ENCODE measurements around the gene IQCH. TPM values are rescaled to one million over a fixed set of nuclear protein-coding genes. Genes with fewer than 3 reads are reported as not detected.

Gene IQCH
- total and polyA plus RNA-seq, 8 donors: 0.49 to 1.6 (median 1.2) TPM

DNA sequence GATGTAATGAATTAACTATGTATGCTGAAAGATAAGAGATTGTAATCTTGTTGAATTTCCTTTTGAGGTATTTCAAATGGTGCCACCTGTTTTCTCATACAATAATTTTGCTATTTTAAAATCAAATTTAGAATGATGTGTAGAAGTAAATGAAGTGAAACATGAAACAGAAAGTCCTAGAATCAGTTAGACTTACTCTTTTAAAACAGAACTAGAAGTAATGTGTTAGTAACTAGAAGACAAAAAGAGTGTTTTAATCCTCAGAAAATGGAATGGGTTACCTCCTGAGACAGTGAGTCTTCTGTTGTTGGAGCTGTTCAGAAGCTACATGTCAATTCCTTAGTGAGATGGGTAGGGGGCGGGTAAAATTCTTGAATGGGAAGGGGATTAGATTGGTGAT, 279.8 kb downstream of the IQCH start:
- ATAC-seq (no peak), FAIRE-seq (no peak)
- TF ChIP-seq, protein P1, sequence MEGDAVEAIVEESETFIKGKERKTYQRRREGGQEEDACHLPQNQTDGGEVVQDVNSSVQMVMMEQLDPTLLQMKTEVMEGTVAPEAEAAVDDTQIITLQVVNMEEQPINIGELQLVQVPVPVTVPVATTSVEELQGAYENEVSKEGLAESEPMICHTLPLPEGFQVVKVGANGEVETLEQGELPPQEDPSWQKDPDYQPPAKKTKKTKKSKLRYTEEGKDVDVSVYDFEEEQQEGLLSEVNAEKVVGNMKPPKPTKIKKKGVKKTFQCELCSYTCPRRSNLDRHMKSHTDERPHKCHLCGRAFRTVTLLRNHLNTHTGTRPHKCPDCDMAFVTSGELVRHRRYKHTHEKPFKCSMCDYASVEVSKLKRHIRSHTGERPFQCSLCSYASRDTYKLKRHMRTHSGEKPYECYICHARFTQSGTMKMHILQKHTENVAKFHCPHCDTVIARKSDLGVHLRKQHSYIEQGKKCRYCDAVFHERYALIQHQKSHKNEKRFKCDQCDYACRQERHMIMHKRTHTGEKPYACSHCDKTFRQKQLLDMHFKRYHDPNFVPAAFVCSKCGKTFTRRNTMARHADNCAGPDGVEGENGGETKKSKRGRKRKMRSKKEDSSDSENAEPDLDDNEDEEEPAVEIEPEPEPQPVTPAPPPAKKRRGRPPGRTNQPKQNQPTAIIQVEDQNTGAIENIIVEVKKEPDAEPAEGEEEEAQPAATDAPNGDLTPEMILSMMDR (IDR thresholded peaks at IDR 0.05): no peak

DNA sequence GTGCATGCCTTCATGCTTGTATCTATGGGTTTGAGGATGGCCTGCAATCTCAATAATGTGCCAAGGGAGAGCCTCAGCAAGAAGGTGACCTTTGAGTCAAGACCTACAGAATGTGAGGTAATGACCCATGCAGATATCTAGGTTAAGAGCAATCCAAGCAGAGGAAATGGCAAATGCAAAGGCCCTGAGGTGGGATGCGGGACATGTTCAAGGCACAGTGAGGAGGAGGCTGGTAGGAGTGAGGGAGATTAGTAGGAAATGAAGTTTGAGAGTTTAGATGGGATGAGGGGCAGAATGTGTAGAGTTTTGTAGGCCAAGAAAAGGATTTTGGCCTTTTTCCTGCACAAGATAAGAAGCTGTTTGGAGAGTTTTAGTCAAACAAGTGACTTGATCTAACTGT, 283.2 kb downstream of the IQCH start:
- FAIRE-seq (no peak), DNase-seq (no peak), ATAC-seq (no peak)
- no peak overlapping the region for H3K4me3 ChIP-seq
- H3K27ac ChIP-seq: no peak overlapping the region
- H3K9me3 ChIP-seq: no peaks in the 10 kb centered on the region
- WGBS, 2 donors: 96 to 98% methylated on average over 1 of the region's 1 CpG
- TF ChIP-seq, protein P1 (IDR thresholded peaks at IDR 0.05): no peak
- intact Hi-C loops (cut with DNase I): no loop called here
- peaks cover 0 to 5% (median 4%) of the 10 kb centered on the region in 3 donors for H3K4me1 ChIP-seq
- no peaks in the 10 kb centered on the region for H3K27me3 ChIP-seq
- no peaks in the 10 kb centered on the region for H3K36me3 ChIP-seq

More for the DNA sequence above, 279.8 kb downstream of the IQCH start:
- Histone ChIP-seq H3K4me1 (no peaks in the 10 kb centered on the region), H3K9me3 (no peaks in the 10 kb centered on the region), H3K36me3 (no peaks in the 10 kb centered on the region), H3K4me3 (no peak overlapping the region), H3K27me3 (no peaks in the 10 kb centered on the region), H3K27ac (no peak overlapping the region)
- WGBS, 2 donors: 85 to 86% methylated on average over 1 of the region's 1 CpG
- no peak for DNase-seq
- intact Hi-C loops (cut with DNase I): no loop called here

DNA sequence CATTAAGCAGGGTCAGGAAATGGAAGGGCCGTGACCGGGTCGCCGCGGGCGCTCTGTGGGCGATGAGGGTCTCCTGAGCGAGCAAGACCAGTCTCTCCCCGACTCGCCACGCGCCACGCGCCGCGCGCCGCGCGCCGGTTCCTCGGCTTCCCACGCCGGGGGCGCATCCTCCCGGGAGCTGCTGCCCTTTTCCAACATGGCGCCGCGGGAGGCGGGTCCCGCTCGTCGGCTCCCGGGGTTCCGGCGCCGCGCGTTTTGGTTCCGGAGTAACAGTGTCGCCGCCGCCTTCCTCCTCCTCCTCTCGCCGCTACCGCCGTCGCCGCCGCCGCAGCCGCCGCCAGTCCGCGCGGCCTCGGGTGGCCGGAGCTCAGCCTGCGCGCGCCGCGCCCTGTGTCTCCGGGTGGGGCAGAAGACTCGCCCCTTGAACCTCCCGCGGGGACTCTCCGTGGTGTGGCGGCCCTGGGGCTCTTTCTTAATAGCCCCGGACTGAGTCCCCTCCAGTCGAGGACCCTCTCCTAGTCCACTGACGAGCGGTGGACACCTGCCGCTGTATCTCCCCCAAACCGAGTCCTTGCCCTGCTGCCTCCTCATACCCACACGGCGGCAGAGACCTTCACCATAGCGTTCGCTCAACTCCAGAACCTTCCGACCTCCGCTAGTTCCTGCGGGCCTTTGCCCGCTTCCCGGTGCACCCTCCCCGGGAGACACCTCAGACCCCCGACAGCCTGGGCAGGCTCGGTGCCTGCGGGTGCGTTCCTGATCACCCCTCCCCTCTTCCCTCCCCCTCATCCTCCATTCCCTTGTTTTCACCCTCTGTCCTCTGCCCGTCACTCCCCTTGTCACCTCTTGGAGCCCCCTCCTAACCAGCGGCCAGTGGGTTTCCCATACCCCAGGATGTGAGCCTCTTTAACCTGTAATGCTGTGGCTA, 288.1 kb downstream of the IQCH start, which contains the start of gene MAP2K5:
Gene MAP2K5, plus strand, starts transcription at position 284 of the 928 bp plus-strand sequence. Its CDS starts 633 bp downstream, at position 917.
- intact Hi-C loops (cut with DNase I): no loop called here
- peaks cover 4 to 6% (median 5%) of the 10 kb centered on the region in 3 donors for H3K4me1 ChIP-seq
- no peaks in the 10 kb centered on the region for H3K9me3 ChIP-seq
- H3K36me3 ChIP-seq: no peaks in the 10 kb centered on the region
- H3K4me3 ChIP-seq: peak within 1 kb of the TSS; percentile 80 to 89 (median 87)
- H3K27ac ChIP-seq: peak within 1 kb of the TSS; percentile 69 to 88 (median 82)
- FAIRE-seq (no peak), DNase-seq (peak; percentile 78 to 95 (median 84)), ATAC-seq (peak; percentile 94 to 97 (median 94))
- H3K27me3 ChIP-seq: no peaks in the 10 kb centered on the region
- TF ChIP-seq, protein P1 (IDR thresholded peaks at IDR 0.05): no peak
- 0% methylated on average over 66 to 91 of the region's 91 CpGs for WGBS, 2 donors

DNA sequence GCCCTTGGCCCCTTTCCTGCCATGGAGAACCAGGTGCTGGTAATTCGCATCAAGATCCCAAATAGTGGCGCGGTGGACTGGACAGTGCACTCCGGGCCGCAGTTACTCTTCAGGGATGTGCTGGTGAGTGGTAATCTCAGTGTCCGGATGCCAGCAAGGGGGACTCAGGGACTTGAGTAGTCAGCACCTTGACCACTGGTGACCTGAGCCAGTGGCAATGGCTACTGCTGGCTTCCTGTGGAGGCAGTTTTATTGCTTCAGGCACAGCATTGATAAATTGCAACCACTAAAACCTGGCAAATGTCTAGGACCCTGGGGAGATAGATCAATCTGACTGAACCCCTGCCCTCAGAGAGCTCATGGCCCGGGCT, 288.7 kb downstream of the IQCH start:
- Histone ChIP-seq H3K4me3 (peak overlapping the region; percentile 80 to 89 (median 87)), H3K27me3 (no peaks in the 10 kb centered on the region), H3K27ac (peak overlapping the region; percentile 69 to 88 (median 82)), H3K4me1 (peaks cover 4 to 6% (median 5%) of the 10 kb centered on the region in 3 donors), H3K36me3 (no peaks in the 10 kb centered on the region), H3K9me3 (no peaks in the 10 kb centered on the region)
- intact Hi-C loops (cut with DNase I): no loop called here
- peak in 5 of 6 donors; percentile 11 to 58 (median 27) for DNase-seq
- TF ChIP-seq, protein P1 (IDR thresholded peaks at IDR 0.05): no peak
- FAIRE-seq: no peak
- peak; percentile 17 to 48 (median 34) for ATAC-seq
- WGBS, 2 donors: 12 to 18% methylated on average over 7 of the region's 7 CpGs

Data from pancreas (tissue), 10 donors.